ENCODE measurements around the gene PTBP3. TPM values are rescaled to one million over a fixed set of nuclear protein-coding genes. Genes with fewer than 3 reads are reported as not detected.

PTBP3 gene
- total RNA-seq, 1 experiment from 2014 or later: 100 TPM

- no peak for TF ChIP-seq ZNF425 (CRISPR knock-in tag; conservative IDR thresholded peaks at IDR 0.05)
- TF ChIP-seq, protein P1, sequence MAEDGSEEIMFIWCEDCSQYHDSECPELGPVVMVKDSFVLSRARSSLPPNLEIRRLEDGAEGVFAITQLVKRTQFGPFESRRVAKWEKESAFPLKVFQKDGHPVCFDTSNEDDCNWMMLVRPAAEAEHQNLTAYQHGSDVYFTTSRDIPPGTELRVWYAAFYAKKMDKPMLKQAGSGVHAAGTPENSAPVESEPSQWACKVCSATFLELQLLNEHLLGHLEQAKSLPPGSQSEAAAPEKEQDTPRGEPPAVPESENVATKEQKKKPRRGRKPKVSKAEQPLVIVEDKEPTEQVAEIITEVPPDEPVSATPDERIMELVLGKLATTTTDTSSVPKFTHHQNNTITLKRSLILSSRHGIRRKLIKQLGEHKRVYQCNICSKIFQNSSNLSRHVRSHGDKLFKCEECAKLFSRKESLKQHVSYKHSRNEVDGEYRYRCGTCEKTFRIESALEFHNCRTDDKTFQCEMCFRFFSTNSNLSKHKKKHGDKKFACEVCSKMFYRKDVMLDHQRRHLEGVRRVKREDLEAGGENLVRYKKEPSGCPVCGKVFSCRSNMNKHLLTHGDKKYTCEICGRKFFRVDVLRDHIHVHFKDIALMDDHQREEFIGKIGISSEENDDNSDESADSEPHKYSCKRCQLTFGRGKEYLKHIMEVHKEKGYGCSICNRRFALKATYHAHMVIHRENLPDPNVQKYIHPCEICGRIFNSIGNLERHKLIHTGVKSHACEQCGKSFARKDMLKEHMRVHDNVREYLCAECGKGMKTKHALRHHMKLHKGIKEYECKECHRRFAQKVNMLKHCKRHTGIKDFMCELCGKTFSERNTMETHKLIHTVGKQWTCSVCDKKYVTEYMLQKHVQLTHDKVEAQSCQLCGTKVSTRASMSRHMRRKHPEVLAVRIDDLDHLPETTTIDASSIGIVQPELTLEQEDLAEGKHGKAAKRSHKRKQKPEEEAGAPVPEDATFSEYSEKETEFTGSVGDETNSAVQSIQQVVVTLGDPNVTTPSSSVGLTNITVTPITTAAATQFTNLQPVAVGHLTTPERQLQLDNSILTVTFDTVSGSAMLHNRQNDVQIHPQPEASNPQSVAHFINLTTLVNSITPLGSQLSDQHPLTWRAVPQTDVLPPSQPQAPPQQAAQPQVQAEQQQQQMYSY (CRISPR knock-in tag; IDR thresholded peaks at IDR 0.05): no peak
- TF ChIP-seq ZNF219 (CRISPR knock-in tag; IDR thresholded peaks at IDR 0.05; ENCODE audit: borderline replicate concordance): no peak
Measured at GRCh38 chr9:112258106-112258505, 75.3 kb downstream of the PTBP3 start (continued).

GRCh38 chr9:112252194-112252593, 81.2 kb downstream of the PTBP3 start:
- ATAC-seq (no peak), DNase-seq (ENCODE audit: low spot score) (no peak)
- TF ChIP-seq E2F4 (CRISPR knock-in tag; IDR thresholded peaks at IDR 0.05; ENCODE audit: borderline replicate concordance, low read depth): no peak
- TF ChIP-seq NR1H2 (CRISPR knock-in tag; IDR thresholded peaks at IDR 0.05): no peak
- no peak for TF ChIP-seq GTF2I (CRISPR knock-in tag; conservative IDR thresholded peaks at IDR 0.05)
- TF ChIP-seq, protein P2, sequence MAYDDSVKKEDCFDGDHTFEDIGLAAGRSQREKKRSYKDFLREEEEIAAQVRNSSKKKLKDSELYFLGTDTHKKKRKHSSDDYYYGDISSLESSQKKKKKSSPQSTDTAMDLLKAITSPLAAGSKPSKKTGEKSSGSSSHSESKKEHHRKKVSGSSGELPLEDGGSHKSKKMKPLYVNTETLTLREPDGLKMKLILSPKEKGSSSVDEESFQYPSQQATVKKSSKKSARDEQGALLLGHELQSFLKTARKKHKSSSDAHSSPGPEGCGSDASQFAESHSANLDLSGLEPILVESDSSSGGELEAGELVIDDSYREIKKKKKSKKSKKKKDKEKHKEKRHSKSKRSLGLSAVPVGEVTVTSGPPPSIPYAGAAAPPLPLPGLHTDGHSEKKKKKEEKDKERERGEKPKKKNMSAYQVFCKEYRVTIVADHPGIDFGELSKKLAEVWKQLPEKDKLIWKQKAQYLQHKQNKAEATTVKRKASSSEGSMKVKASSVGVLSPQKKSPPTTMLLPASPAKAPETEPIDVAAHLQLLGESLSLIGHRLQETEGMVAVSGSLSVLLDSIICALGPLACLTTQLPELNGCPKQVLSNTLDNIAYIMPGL (CRISPR knock-in tag; IDR thresholded peaks at IDR 0.05): no peak
- no peak for TF ChIP-seq RELA (CRISPR knock-in tag; IDR thresholded peaks at IDR 0.05; ENCODE audit: borderline replicate concordance)
- CTCF ChIA-PET: no interaction called here
- Mint-ChIP-seq H3K9me3 (no peaks in the 10 kb centered on the region), H3K36me3 (peaks cover 9% of the 10 kb centered on the region), H3K27me3 (ENCODE audit: low read depth) (no peaks in the 10 kb centered on the region), H3K4me1 (no peaks in the 10 kb centered on the region), H3K27ac (no peak overlapping the region), H3K4me3 (no peak overlapping the region)
- POLR2A ChIA-PET: no interaction called here

DNA sequence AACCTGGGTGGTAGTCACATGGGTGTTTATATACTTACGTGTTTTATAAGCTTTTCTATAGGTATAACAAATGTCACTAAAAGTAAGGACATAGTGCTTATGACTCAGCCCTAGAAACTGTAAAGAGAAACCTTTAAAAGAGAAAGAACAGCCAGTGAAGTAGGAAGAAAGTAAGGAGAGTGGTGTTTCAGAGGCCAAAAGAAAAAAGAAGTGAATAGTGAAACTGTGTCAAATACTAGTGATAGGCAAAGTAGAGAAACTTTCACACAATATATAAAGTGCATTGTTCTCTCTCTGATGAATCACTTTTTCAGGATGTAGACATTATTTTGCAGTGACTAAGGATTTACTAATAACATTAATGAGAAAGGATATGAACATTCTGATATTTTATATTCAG, 84.1 kb downstream of the PTBP3 start:
- Mint-ChIP-seq H3K36me3 (peaks cover 11% of the 10 kb centered on the region), H3K27ac (peak overlapping the region; percentile 2; the same call in 1 of the 2 replicates), H3K9me3 (no peaks in the 10 kb centered on the region), H3K27me3 (ENCODE audit: low read depth) (no peaks in the 10 kb centered on the region), H3K4me3 (no peak overlapping the region), H3K4me1 (no peaks in the 10 kb centered on the region)
- DNase-seq (ENCODE audit: low spot score) (no peak), ATAC-seq (no peak)
- ChIA-PET POLR2A (no interaction called here), CTCF (no interaction called here)
- TF ChIP-seq, protein P3, sequence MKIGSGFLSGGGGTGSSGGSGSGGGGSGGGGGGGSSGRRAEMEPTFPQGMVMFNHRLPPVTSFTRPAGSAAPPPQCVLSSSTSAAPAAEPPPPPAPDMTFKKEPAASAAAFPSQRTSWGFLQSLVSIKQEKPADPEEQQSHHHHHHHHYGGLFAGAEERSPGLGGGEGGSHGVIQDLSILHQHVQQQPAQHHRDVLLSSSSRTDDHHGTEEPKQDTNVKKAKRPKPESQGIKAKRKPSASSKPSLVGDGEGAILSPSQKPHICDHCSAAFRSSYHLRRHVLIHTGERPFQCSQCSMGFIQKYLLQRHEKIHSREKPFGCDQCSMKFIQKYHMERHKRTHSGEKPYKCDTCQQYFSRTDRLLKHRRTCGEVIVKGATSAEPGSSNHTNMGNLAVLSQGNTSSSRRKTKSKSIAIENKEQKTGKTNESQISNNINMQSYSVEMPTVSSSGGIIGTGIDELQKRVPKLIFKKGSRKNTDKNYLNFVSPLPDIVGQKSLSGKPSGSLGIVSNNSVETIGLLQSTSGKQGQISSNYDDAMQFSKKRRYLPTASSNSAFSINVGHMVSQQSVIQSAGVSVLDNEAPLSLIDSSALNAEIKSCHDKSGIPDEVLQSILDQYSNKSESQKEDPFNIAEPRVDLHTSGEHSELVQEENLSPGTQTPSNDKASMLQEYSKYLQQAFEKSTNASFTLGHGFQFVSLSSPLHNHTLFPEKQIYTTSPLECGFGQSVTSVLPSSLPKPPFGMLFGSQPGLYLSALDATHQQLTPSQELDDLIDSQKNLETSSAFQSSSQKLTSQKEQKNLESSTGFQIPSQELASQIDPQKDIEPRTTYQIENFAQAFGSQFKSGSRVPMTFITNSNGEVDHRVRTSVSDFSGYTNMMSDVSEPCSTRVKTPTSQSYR (CRISPR knock-in tag; IDR thresholded peaks at IDR 0.05): no peak
- TF ChIP-seq ZNF416 (CRISPR knock-in tag; IDR thresholded peaks at IDR 0.05) (no peak), TCF7 (CRISPR knock-in tag; IDR thresholded peaks at IDR 0.05; ENCODE audit: low read depth) (no peak), ZNF121 (CRISPR knock-in tag; IDR thresholded peaks at IDR 0.05) (no peak), RELA (CRISPR knock-in tag; IDR thresholded peaks at IDR 0.05; ENCODE audit: borderline replicate concordance) (no peak), NR1H2 (CRISPR knock-in tag; IDR thresholded peaks at IDR 0.05) (no peak)
- TF ChIP-seq, protein P4, sequence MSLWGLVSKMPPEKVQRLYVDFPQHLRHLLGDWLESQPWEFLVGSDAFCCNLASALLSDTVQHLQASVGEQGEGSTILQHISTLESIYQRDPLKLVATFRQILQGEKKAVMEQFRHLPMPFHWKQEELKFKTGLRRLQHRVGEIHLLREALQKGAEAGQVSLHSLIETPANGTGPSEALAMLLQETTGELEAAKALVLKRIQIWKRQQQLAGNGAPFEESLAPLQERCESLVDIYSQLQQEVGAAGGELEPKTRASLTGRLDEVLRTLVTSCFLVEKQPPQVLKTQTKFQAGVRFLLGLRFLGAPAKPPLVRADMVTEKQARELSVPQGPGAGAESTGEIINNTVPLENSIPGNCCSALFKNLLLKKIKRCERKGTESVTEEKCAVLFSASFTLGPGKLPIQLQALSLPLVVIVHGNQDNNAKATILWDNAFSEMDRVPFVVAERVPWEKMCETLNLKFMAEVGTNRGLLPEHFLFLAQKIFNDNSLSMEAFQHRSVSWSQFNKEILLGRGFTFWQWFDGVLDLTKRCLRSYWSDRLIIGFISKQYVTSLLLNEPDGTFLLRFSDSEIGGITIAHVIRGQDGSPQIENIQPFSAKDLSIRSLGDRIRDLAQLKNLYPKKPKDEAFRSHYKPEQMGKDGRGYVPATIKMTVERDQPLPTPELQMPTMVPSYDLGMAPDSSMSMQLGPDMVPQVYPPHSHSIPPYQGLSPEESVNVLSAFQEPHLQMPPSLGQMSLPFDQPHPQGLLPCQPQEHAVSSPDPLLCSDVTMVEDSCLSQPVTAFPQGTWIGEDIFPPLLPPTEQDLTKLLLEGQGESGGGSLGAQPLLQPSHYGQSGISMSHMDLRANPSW (CRISPR knock-in tag; conservative IDR thresholded peaks at IDR 0.05; ENCODE audit: low read depth): no peak
- TF ChIP-seq, protein P5, sequence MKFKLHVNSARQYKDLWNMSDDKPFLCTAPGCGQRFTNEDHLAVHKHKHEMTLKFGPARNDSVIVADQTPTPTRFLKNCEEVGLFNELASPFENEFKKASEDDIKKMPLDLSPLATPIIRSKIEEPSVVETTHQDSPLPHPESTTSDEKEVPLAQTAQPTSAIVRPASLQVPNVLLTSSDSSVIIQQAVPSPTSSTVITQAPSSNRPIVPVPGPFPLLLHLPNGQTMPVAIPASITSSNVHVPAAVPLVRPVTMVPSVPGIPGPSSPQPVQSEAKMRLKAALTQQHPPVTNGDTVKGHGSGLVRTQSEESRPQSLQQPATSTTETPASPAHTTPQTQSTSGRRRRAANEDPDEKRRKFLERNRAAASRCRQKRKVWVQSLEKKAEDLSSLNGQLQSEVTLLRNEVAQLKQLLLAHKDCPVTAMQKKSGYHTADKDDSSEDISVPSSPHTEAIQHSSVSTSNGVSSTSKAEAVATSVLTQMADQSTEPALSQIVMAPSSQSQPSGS (CRISPR knock-in tag; IDR thresholded peaks at IDR 0.05; ENCODE audit: borderline replicate concordance, low read depth): no peak
- TF ChIP-seq, protein P2 (CRISPR knock-in tag; IDR thresholded peaks at IDR 0.05): no peak
